Measurements from ENCODE around the gene PIF1. TPM values are rescaled to one million over a fixed set of nuclear protein-coding genes. Genes with fewer than 3 reads are reported as not detected.
A peak's percentile ranks its signal among the peaks of the same experiment; 100 is the strongest.

Gene PIF1
- total RNA-seq, 1 donor from 2014 or later: 5.5 TPM

DNA sequence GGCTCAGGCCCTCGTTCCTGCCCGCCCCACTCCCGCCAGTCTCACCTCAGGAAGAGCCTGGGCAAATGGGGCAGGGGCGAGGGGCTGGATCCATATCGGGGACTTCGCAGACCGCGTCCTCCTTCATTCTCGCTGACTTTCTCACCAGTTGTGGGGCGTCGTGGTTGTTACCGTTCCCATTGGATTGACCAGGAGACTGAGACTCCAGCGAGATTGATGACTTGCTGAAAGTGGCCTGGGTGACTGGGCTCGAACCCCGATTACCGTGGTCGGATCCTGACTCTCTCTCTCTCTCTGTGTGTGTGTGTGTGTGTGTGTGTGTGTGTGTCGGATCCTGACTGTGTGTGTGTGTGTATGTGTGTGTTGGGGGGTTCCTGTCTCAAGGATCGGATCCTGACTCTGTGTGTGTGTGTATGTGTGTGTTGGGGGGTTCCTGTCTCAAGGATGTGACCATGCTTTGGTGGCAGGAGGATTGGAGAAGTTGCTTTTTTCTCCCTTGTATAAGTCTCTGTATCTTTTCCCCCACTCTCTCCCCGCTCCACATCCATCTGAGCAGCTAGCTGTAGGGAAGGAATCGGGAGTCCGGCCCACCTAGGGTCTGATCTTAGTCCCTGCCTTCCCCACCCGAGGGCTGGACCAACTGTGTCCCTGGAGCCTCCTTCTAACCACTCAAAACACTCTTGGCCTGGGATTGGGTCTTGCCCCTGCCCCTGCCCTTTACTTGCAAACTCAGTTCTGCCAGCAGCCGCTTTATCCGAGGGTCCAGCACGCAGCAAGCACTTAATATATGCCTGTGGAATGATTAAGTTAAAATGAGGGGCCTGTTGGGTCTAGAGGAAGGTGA, 16.9 kb upstream of the PIF1 start:
- no peak for ATAC-seq (ENCODE audit: low read depth)
- intact Hi-C loops (cut with micrococcal nuclease): loop anchor here (5.0 to 10.0 kb wide), 2 partner anchors 145 to 748 kb away; partner anchors contain the start of genes CIAO2A, SNX1 and SPG21
- H3K9me3 Mint-ChIP-seq: no peaks in the 10 kb centered on the region
- DNase-seq: no peak
- H3K36me3 Mint-ChIP-seq (ENCODE audit: low read depth): peaks cover 26% of the 10 kb centered on the region
- TF ChIP-seq, protein P1, sequence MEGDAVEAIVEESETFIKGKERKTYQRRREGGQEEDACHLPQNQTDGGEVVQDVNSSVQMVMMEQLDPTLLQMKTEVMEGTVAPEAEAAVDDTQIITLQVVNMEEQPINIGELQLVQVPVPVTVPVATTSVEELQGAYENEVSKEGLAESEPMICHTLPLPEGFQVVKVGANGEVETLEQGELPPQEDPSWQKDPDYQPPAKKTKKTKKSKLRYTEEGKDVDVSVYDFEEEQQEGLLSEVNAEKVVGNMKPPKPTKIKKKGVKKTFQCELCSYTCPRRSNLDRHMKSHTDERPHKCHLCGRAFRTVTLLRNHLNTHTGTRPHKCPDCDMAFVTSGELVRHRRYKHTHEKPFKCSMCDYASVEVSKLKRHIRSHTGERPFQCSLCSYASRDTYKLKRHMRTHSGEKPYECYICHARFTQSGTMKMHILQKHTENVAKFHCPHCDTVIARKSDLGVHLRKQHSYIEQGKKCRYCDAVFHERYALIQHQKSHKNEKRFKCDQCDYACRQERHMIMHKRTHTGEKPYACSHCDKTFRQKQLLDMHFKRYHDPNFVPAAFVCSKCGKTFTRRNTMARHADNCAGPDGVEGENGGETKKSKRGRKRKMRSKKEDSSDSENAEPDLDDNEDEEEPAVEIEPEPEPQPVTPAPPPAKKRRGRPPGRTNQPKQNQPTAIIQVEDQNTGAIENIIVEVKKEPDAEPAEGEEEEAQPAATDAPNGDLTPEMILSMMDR (IDR thresholded peaks at IDR 0.05): no peak
- POLR2A ChIA-PET: interaction anchor here (0.5 to 7.3 kb wide), 6 partner anchors 40 to 68 kb away, joined by 3 to 138 read pairs (median 8); no protein-coding TSS in a partner anchor
- peak overlapping the region; percentile 95 for H3K4me3 Mint-ChIP-seq
- H3K27ac Mint-ChIP-seq: peak overlapping the region; percentile 71
- H3K4me1 Mint-ChIP-seq: peaks cover 59% of the 10 kb centered on the region
- CTCF ChIA-PET: interaction anchor here (1.5 kb wide), 1 partner anchor 52 kb away, joined by 5 read pairs; no protein-coding TSS in a partner anchor
- no peaks in the 10 kb centered on the region for H3K27me3 Mint-ChIP-seq

DNA sequence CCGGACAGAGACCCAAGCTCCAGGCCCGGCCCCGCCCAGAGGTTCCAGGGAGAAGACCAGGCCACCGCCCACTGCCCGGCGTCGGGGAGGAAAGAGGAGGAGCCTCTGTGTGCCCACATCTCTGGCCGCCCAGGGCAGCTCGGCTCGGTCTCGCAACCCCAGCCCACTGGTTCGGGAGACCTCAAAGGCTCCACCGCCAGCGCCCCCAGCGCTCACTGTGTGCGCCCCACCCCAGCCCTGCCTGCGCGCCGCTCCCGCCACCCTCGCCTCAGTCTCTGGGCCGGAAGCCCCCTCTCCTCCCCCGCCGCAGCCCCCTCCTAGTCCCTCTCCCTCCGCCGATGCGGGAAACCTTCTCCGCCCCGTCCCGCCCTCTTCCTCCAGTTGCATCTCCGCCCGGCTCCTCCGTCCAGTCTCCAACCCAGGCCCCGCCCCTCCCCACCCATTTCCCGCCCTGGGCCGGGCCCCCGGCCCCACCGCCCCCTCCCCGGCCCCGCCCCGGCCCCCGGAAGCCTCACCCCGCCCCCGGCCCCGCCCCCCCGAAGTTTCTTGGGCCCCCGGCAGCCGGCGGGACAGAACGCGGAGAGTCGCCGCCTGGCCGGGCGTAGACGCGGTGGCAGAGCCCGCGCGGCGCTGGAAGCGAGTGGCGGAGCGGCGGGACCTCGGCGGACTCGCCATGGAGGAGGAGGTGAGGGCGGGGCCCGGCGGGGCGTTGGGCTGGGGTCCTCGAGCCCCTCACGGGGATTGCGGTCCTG, 16.1 kb upstream of the PIF1 start, which contains the start of gene PLEKHO2:
TSS of gene PLEKHO2 (plus strand) at position 572 of the 752 bp plus-strand sequence. CDS start at position 674, 102 bp downstream.
- Mint-ChIP-seq H3K9me3 (no peaks in the 10 kb centered on the region), H3K4me1 (peaks cover 53% of the 10 kb centered on the region), H3K4me3 (peak within 1 kb of the TSS; percentile 95), H3K27me3 (no peaks in the 10 kb centered on the region), H3K36me3 (ENCODE audit: low read depth) (peaks cover 21% of the 10 kb centered on the region), H3K27ac (peak within 1 kb of the TSS; percentile 75)
- DNase-seq: peak; percentile 78
- TF ChIP-seq, protein P1 (IDR thresholded peaks at IDR 0.05): no peak
- ATAC-seq (ENCODE audit: low read depth): peak; percentile 75
- intact Hi-C loops (cut with micrococcal nuclease): loop anchor here (1.0 to 10.0 kb wide), 6 partner anchors 16 to 747 kb away; partner anchors contain the start of genes CIAO2A, PIF1, SNX1 and SPG21
- ChIA-PET POLR2A (interaction anchor here (0.6 to 7.3 kb wide), 12 partner anchors 15 to 148 kb away, joined by 3 to 138 read pairs (median 4); partner anchors contain the start of genes PIF1 and SPG21), CTCF (interaction anchor here (0.9 to 2.1 kb wide), 5 partner anchors 15 to 113 kb away, joined by 4 to 21 read pairs (median 5); no protein-coding TSS in a partner anchor)

DNA sequence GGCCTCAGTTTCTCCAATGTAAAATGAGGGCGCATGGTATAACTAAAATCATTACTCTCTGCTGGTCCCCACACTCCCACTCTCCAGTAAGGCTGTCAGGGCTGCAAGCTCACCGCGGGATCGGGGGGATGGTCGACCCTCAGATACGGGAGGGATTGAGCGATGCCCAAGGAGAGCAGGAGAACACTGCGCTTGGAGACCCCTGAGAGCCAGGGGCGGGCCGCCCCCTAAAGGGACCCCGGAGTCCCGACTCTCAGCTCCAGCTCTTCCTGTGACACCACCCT, 15.6 kb upstream of the PIF1 start:
- Mint-ChIP-seq H3K27ac (peak overlapping the region; percentile 75), H3K36me3 (ENCODE audit: low read depth) (peaks cover 21% of the 10 kb centered on the region), H3K27me3 (no peaks in the 10 kb centered on the region), H3K4me3 (peak overlapping the region; percentile 83), H3K4me1 (peaks cover 53% of the 10 kb centered on the region), H3K9me3 (no peaks in the 10 kb centered on the region)
- no peak for DNase-seq
- ChIA-PET CTCF (interaction anchor here (0.9 to 2.1 kb wide), 5 partner anchors 14 to 113 kb away, joined by 4 to 21 read pairs (median 5); no protein-coding TSS in a partner anchor), POLR2A (interaction anchor here (0.6 to 7.3 kb wide), 12 partner anchors 15 to 149 kb away, joined by 3 to 138 read pairs (median 4); partner anchors contain the start of genes PIF1 and SPG21)
- TF ChIP-seq, protein P1 (IDR thresholded peaks at IDR 0.05): no peak
- no peak for ATAC-seq (ENCODE audit: low read depth)
- intact Hi-C loops (cut with micrococcal nuclease): loop anchor here (1.0 to 10.0 kb wide), 6 partner anchors 16 to 746 kb away; partner anchors contain the start of genes CIAO2A, PIF1, SNX1 and SPG21

DNA sequence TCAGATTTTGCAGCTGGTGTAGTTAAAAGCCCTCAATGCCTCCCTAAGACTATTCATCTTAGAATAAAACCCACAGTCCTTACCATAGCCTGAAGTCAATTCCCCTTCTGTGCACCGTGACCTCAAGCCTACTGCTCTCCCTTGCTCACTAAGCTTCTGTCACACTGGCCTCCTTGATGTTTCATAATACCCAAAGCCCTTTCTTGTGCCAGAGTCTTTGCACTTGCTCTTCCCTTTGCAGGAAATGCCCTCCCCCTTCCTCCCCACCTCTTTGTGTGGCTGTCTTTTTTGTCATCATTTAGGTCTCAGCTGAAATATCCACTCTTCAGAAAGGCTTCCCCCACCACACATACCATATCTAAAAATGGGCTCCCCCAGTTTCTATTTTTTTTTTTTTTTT, 12.1 kb upstream of the PIF1 start:
- POLR2A ChIA-PET: interaction anchor here (0.7 to 7.3 kb wide), 6 partner anchors 10 to 75 kb away, joined by 3 to 138 read pairs (median 4); partner anchors contain the start of gene PIF1
- peak overlapping the region; percentile 27 for H3K27ac Mint-ChIP-seq
- H3K4me1 Mint-ChIP-seq: peaks cover 25% of the 10 kb centered on the region
- H3K4me3 Mint-ChIP-seq: no peak overlapping the region
- no peaks in the 10 kb centered on the region for H3K27me3 Mint-ChIP-seq
- no peak for DNase-seq
- H3K9me3 Mint-ChIP-seq: peaks cover 2% of the 10 kb centered on the region
- H3K36me3 Mint-ChIP-seq (ENCODE audit: low read depth): peaks cover 5% of the 10 kb centered on the region
- ATAC-seq (ENCODE audit: low read depth): no peak
- CTCF ChIA-PET: interaction anchor here (0.8 to 2.5 kb wide), 4 partner anchors 11 to 68 kb away, joined by 3 to 8 read pairs (median 3); no protein-coding TSS in a partner anchor
- TF ChIP-seq, protein P1 (IDR thresholded peaks at IDR 0.05): no peak
- intact Hi-C loops (cut with micrococcal nuclease): loop anchor here (10.0 kb wide), 1 partner anchor 683 kb away; the partner anchor contains the start of gene SNX22
